AG09319 (cell line): Measurements from ENCODE around the gene THAP5.

Source experiments
- DNase-seq: peaks from one replicate; pipeline ENCODE4 v3.0.0-alpha.2; 2010; ENCODE audit warnings: low read depth; ENCODE audit errors: extremely low read depth
- CTCF ChIP-seq: IDR thresholded peaks from 2 replicates; pipeline ENCODE4 v1.5.1; 2011; ENCODE audit warnings: low read depth, mild to moderate bottlenecking, inconsistent platforms, low read length, moderate library complexity

Gene THAP5

GRCh38 chr7:108609643-108610042, 40.1 kb upstream of the THAP5 start:
- DNase-seq, result no peak
- TF ChIP-seq CTCF, result no peak

- no peak for DNase-seq
- no peak for TF ChIP-seq CTCF
These were observed 36.2 kb upstream of the THAP5 start for GRCh38 chr7:108605559-108606201.

- DNase-seq, result no peak
- no peak for TF ChIP-seq CTCF
These were observed 35.0 kb upstream of the THAP5 start for GRCh38 chr7:108604307-108605077.

GRCh38 chr7:108603656-108604306, 34.3 kb upstream of the THAP5 start:
- no peak for DNase-seq

GRCh38 chr7:108600399-108600798, 30.9 kb upstream of the THAP5 start:
- no peak for DNase-seq
- no peak for TF ChIP-seq CTCF

More at GRCh38 chr7:108603656-108604306, 34.3 kb upstream of the THAP5 start:
- TF ChIP-seq CTCF, result no peak

GRCh38 chr7:108598914-108599580, 29.5 kb upstream of the THAP5 start:
- no peak for TF ChIP-seq CTCF
- DNase-seq, result no peak
